ENCODE data around the gene TRPM3.
A peak's percentile ranks its signal among the peaks of the same experiment; 100 is the strongest.

TRPM3 gene

DNA sequence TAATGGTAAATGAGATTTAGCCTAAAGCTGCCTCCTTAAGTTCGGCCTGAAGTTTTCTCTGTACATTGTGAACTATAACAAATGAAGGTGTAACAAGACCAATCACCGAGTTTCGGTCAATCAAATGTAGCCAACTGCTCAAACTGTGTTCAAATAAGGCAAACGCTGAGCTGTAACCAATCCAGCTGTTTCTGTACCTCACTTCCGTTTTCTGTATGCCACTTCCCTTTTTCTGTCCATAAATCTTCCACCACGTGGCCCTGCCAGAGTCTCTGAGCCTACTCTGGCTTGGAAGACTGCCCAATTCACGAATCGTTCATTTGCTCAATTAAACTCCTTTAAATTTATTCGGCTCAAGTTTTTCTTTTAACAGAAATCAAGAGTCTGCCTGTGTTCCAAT is 513.5 kb downstream of the TRPM3 start:
- TF ChIP-seq CTCF (IDR thresholded peaks at IDR 0.05; ENCODE audit: insufficient read depth, low read depth, low read length, missing control alignments) = no peak
- H3K4me3 ChIP-seq (ENCODE audit: low read depth, low read length) = no peak overlapping the region
- peak; percentile 16 for DNase-seq (ENCODE audit: low read depth)

DNA sequence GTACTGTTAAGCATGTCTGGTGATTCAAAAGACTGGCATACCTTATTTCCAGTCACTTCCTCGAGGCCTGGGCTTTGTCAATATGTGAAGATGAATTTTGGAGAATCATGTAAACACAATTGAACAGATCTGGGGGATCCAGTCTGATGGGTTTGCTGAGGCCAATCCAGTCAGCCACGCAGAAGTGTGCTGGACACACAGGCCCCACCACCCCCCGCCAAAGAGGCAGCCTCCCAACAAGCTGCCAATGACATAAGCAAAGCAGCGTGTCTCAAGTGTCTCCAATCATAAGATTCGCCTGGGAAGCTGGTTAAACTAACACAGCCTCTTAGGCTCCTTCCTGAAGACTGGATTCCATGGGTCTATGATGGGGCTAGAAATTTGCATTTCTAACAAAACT is 514.1 kb downstream of the TRPM3 start:
- no peak overlapping the region for H3K4me3 ChIP-seq (ENCODE audit: low read depth, low read length)
- DNase-seq (ENCODE audit: low read depth) = no peak
- TF ChIP-seq CTCF (IDR thresholded peaks at IDR 0.05; ENCODE audit: insufficient read depth, low read depth, low read length, missing control alignments) = no peak

DNA sequence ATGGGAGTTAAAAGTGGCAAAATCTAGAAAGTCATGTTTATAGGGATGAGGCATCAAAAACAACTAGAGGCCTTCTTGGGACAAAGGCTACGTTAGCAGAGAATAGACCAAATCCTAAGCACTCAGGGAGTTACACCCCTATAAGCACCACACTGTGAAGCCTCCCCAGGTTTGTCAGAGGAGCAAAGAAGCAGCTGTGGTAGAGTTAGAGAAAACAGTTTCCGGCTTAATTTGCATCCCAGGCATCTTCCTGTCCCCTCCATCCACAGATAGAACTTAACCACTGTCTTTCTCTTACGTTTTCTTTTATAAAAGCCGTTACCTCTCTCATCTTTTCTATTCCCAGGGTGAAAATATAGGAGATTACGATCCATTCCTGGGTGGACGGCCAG is 518.4 kb downstream of the TRPM3 start:
- no peak overlapping the region for H3K4me3 ChIP-seq (ENCODE audit: low read depth, low read length)
- TF ChIP-seq CTCF (IDR thresholded peaks at IDR 0.05; ENCODE audit: insufficient read depth, low read depth, low read length, missing control alignments) = no peak
- peak; percentile 28 for DNase-seq (ENCODE audit: low read depth)

DNA sequence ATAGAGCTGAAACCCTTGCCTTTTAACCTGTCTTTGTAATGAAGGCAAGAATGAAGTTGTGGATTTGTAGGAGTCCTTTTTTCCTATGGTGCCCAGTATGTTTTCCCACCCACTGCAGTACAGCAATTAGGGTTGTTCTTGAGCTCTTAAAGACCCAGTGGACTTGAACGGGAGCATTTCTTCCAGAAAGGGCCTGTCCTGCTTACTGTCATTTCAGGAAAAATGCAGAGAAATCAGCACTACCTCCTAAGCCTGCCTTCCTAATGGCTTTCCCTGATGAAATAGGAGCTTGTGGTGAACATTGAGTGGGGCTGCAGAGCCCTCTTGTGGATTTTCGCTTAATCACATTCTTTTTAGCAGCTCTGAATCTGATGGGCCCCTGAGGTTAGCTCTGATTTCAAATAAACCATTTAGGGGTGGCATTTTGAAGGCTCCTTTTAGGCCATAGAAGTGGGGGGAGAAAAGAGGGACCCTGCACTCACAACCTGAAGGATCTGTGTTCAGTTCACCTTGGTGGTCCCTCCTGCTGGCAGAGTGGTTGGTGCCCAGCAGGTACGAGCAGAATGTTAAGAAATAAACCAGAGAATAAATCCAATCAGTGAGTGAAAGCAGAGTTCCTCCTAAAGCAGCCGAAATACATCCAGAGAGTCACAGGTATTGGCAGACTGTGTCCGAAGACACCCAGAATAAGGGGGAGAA is 519.0 kb downstream of the TRPM3 start:
- DNase-seq (ENCODE audit: low read depth) = peak; percentile 65
- peak; percentile 63 for TF ChIP-seq CTCF (IDR thresholded peaks at IDR 0.05; ENCODE audit: insufficient read depth, low read depth, low read length, missing control alignments)

GRCh38 chr9:70601000-70601951 is 520.1 kb downstream of the TRPM3 start:
- no peak for TF ChIP-seq CTCF (IDR thresholded peaks at IDR 0.05; ENCODE audit: insufficient read depth, low read depth, low read length, missing control alignments)
- no peak for DNase-seq (ENCODE audit: low read depth)
- no peak overlapping the region for H3K4me3 ChIP-seq (ENCODE audit: low read depth, low read length)

More for the DNA sequence above, 519.0 kb downstream of the TRPM3 start:
- H3K4me3 ChIP-seq (ENCODE audit: low read depth, low read length) = no peak overlapping the region

DNA sequence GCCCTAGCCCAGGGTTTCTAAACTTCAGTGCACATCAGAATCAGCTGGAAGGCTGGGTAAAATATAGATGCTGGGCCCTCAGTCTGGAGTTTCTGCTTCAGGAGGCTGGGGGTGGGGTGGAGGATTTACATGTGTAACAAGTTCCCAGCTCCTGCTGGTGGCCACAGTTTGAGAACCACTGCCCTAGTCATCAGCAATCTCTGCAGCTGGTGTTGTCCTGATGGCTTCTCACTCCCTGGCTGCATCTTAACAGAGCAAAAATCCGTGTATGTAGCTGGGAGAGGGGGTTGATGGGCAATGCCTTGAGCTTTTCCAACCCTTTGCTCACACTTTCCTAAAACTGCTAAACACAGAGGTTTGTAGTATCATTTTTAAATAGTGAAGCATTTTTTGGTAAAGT is 520.9 kb downstream of the TRPM3 start:
- H3K4me3 ChIP-seq (ENCODE audit: low read depth, low read length) = no peak overlapping the region
- no peak for TF ChIP-seq CTCF (IDR thresholded peaks at IDR 0.05; ENCODE audit: insufficient read depth, low read depth, low read length, missing control alignments)
- no peak for DNase-seq (ENCODE audit: low read depth)
